ENCODE data around the gene AGR3.
"Not testable (repeated sequence)": the region's sequence is repeated elsewhere in the genome, so short reads cannot be mapped to it uniquely, and the experiment has no call there.

Gene AGR3

DNA sequence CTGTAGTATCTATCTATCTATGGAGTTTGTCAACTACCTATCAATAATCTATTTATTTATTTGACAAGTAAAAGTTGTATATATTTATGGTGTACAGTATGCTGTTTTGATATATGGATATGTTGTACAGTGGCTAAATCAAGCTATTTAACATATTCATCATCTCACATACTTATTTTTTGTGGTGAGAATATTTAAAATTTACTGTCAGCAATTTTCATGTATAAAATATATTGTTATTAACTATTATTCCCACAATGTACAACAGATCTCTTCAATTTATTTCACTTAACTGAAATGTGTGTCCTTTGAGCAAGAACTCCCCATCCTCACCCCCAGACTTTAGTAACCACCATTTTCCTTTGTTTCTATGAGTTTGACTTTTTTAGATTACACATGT lies 14.5 kb downstream of the AGR3 start:
- ChIA-PET POLR2A (no interaction called here), CTCF (no interaction called here)
- no peak for TF ChIP-seq CTCF (IDR thresholded peaks at IDR 0.05; ENCODE audit: control extremely low read depth, extremely low read depth, low read depth, missing control alignments)

DNA sequence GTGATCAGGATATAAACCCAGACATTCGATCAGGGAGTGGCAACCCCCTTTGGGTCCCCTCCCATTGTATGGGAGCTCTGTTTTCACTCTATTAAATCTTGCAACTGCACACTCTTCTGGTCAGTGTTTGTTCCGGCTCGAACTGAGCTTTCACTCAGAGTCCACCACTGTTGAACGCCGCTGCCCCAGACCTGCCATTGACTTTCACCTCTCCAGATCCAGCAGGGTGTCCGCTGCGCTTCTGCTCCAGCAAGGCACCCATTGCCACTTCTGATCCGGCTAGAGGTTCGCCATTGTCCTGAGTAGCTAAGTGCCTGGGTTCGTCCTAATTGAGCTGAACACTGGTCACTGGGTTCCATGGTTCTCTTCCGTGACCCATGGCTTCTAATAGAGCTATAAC lies 28.6 kb downstream of the AGR3 start:
- CTCF ChIA-PET: interaction anchor here (0.9 to 1.6 kb wide), 4 partner anchors 11 to 118 kb away, joined by 3 to 6 read pairs (median 4); no protein-coding TSS in a partner anchor
- DNase-seq (ENCODE audit: extremely low spot score); POLR2A ChIA-PET: not testable (repeated sequence)

More for the DNA sequence above, 14.5 kb downstream of the AGR3 start:
- no peak for DNase-seq (ENCODE audit: extremely low spot score)

GRCh38 chr7:16851829-16852228 lies 30.0 kb downstream of the AGR3 start:
- no peak for DNase-seq (ENCODE audit: extremely low spot score)
- CTCF ChIA-PET: interaction anchor here (1.6 kb wide), 1 partner anchor 12 kb away, joined by 4 read pairs; no protein-coding TSS in a partner anchor
- POLR2A ChIA-PET: no interaction called here
- no peak for TF ChIP-seq CTCF (IDR thresholded peaks at IDR 0.05; ENCODE audit: control extremely low read depth, extremely low read depth, low read depth, missing control alignments)

- DNase-seq (ENCODE audit: extremely low spot score): no peak
- ChIA-PET CTCF (interaction anchor here (1.4 kb wide), 1 partner anchor 10 kb away, joined by 4 read pairs; no protein-coding TSS in a partner anchor), POLR2A (no interaction called here)
- no peak for TF ChIP-seq CTCF (IDR thresholded peaks at IDR 0.05; ENCODE audit: control extremely low read depth, extremely low read depth, low read depth, missing control alignments)
Measured at GRCh38 chr7:16850614-16851466, 30.9 kb downstream of the AGR3 start.

DNA sequence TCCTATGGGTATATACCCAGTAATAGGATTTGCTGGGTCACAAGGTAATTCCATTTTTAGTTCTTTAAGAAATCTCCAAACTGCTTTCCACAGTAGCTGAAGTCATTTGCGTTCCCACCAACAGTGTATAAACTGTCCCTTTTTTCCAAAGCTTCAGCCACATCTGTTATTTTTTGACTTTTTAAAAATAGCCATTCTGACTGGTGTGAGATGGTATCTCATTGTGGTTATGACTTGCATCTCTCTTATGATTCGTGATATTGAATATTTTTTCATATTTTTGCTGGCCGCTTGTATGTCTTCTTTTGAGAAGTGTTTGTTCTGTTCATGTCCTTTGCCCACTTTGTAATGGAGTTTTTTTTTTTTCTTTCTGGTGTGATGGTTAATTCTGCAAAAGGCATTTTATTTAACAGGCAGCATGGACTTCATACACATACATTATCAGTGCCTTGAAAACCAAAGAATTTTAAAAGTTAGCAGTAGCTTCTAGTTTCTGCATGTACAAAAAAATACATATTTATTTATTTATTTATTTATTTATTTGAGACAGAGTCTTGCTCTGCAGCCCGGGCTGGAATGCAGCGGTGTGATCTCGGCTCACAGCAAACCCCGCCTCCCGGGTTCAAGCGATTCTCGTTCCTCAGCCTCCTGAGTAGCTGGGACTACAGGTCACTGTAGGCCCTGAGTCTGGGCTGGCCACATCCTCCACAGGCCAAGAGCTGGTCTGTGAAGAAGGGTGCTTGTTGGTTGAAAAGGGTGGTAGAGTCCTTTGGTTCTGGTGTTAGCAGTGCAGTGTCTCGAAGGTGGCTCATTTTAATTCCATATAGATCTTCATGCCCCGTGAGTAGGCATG lies 32.3 kb downstream of the AGR3 start:
- no peak for TF ChIP-seq CTCF (IDR thresholded peaks at IDR 0.05; ENCODE audit: control extremely low read depth, extremely low read depth, low read depth, missing control alignments)
- ChIA-PET CTCF (interaction anchor here (1.4 kb wide), 1 partner anchor 11 kb away, joined by 4 read pairs; no protein-coding TSS in a partner anchor), POLR2A (no interaction called here)
- no peak for DNase-seq (ENCODE audit: extremely low spot score)

DNA sequence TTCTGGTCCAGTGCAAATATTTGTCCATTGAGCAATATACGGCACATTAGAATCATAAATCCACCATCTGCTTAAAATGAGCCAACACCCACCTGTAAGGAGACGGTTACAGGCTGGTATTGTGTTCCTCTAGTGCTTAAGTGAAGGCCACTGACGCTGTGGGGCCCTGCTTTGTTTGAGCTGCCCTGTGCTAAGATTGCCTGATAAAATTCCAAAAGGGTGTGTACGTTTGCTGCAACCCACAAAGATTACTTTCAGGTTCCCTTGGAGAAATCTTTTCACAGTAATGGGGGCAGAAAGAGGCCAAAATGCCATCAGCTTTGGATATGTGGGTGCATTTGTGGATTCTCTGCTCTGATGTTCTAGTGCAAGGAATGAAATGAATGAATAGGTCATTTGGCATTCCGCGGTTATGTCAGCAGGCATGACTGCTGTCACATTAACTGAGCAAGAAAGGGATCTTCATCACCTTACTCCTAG lies 34.4 kb downstream of the AGR3 start:
- TF ChIP-seq CTCF (IDR thresholded peaks at IDR 0.05; ENCODE audit: control extremely low read depth, extremely low read depth, low read depth, missing control alignments): no peak
- DNase-seq (ENCODE audit: extremely low spot score): no peak
- ChIA-PET CTCF (interaction anchor here (1.1 to 2.7 kb wide), 2 partner anchors 9 to 16 kb away, joined by 3 to 7 read pairs; no protein-coding TSS in a partner anchor), POLR2A (no interaction called here)
